Esophagus muscularis mucosa (tissue), 4 donors: Measurements from ENCODE around the gene LRRC4C.

Experiments used
- CTCF ChIP-seq, 3 experiments: fragments of 200-600 bp in 2 of 3; fragments of 450-650 bp in 1 of 3; sonication (generic) in 2 of 3; IDR thresholded peaks; one replicate each; pipeline ENCODE4 v1.5.1; 2017 to 2019; ENCODE audit warnings: antibody characterized with exemption in 3 of 3, mild to moderate bottlenecking in 2 of 3, moderate library complexity in 1 of 3
- EP300 ChIP-seq: sonication (generic); formaldehyde crosslinking; IDR thresholded peaks from one replicate; pipeline ENCODE4 v1.6.1; 2017; ENCODE audit warnings: antibody characterized with exemption
- POLR2A ChIP-seq: fragments of 450-650 bp; IDR thresholded peaks from one replicate; pipeline ENCODE4 v1.6.1; 2017; ENCODE audit warnings: antibody characterized with exemption, moderate library complexity, mild to moderate bottlenecking, low read depth
- POLR2AphosphoS5 ChIP-seq, 2 donors: sonication (generic); formaldehyde crosslinking; IDR thresholded peaks; one replicate each; pipeline ENCODE4 v1.6.1; 2017; ENCODE audit warnings: antibody characterized with exemption in 2 of 2

GRCh38 chr11:40321537-40321936 is 1137.9 kb downstream of the LRRC4C start:
- TF ChIP-seq CTCF (IDR thresholded peaks at IDR 0.05): no peak
- TF ChIP-seq POLR2A: no peak
- no peak for TF ChIP-seq EP300
- TF ChIP-seq POLR2AphosphoS5 (IDR thresholded peaks at IDR 0.05): no peak
